Measurements from ENCODE around the gene SYTL3. TPM values are rescaled to one million over a fixed set of nuclear protein-coding genes. Genes with fewer than 3 reads are reported as not detected.
A peak's percentile ranks its signal among the peaks of the same experiment; 100 is the strongest.

The SYTL3 gene
- total and polyA plus RNA-seq, 10 of the 15 experiments (the other 5 are each of a cell fraction or from before 2014, with no cell fraction given): 3.3 to 12.1 (median 6.9) TPM

- Histone ChIP-seq H3K4me3 (no peak overlapping the region), H3K36me3 (ENCODE audit: control insufficient read depth in 2 of 2, insufficient read depth in 2 of 2, low read length in 1 of 2) (peaks cover 42 to 64% of the 10 kb centered on the region in 2 experiments), H3K4me1 (ENCODE audit: control insufficient read depth, insufficient read depth, low read length) (peaks cover 28% of the 10 kb centered on the region), H3K9me3 (replicated peaks; ENCODE audit: control insufficient read depth, insufficient read depth, low read length) (no peaks in the 10 kb centered on the region), H3K4me2 (ENCODE audit: control insufficient read depth, insufficient read depth) (no peak overlapping the region), H2AFZ (ENCODE audit: control insufficient read depth, low read depth, low read length) (no peak overlapping the region), H4K20me1 (ENCODE audit: control insufficient read depth, insufficient read depth) (no peaks in the 10 kb centered on the region; the same call in 1 of the 2 replicates), H3K27ac (ENCODE audit: control insufficient read depth, insufficient read depth) (no peak overlapping the region), H3K9ac (ENCODE audit: control insufficient read depth, insufficient read depth, low read length) (no peak overlapping the region), H3K27me3 (replicated peaks in 1 of 2; ENCODE audit: control insufficient read depth in 2 of 2, insufficient read depth in 2 of 2, low read length in 1 of 2) (no peaks in the 10 kb centered on the region), H3K79me2 (ENCODE audit: control insufficient read depth, insufficient read depth, low read length) (peaks cover 32% of the 10 kb centered on the region)
- in situ Hi-C loops (cut with MboI): loop anchor here (5.0 kb wide), 1 partner anchor 80 kb away; no protein-coding TSS in a partner anchor
- TF ChIP-seq POLR2A (IDR thresholded peaks at IDR 0.05; ENCODE audit: low read depth, low read length) (0 out of 2 replicates have a peak, but pooled peaks have one; percentile 25), MYC (IDR thresholded peaks at IDR 0.05; ENCODE audit: insufficient read depth, insufficient read length, insufficient replicate concordance, low read length, severe bottlenecking) (no peak)
- ATAC-seq: no peak
- ChIA-PET SMC1A (ENCODE audit: uncharacterized antibody, unreplicated experiment) (no interaction called here), CTCF (no interaction called here), POLR2A (no interaction called here), RAD21 (ENCODE audit: unreplicated experiment) (interaction anchor here (2.8 kb wide), 1 partner anchor 186 kb away, joined by 12 read pairs; no protein-coding TSS in a partner anchor)
- BruUV-seq (replicated peaks): no TSS peak
- intact Hi-C loops (cut with micrococcal nuclease; ENCODE audit: unreplicated experiment): no loop called here
- DNase-seq (ENCODE audit: low read depth, low spot score): no peak
- FAIRE-seq: no peak
- 91% methylated on average over 5 of the region's 6 CpGs for WGBS (ENCODE audit: insufficient coverage, insufficient replicate concordance, low lambda C conversion rate, missing lambda C conversion rate)
These were observed 137.5 kb downstream of the SYTL3 start for GRCh38 chr6:158787395-158787794.

- Histone ChIP-seq H3K4me3 (no peak overlapping the region), H3K27me3 (replicated peaks in 1 of 2; ENCODE audit: control insufficient read depth in 2 of 2, insufficient read depth in 2 of 2, low read length in 1 of 2) (no peaks in the 10 kb centered on the region), H3K4me2 (ENCODE audit: control insufficient read depth, insufficient read depth) (peak overlapping the region; percentile 38; the same call in 1 of the 2 replicates), H3K79me2 (ENCODE audit: control insufficient read depth, insufficient read depth, low read length) (peaks cover 48% of the 10 kb centered on the region), H3K36me3 (ENCODE audit: control insufficient read depth in 2 of 2, insufficient read depth in 2 of 2, low read length in 1 of 2) (peaks cover 27 to 48% of the 10 kb centered on the region in 2 experiments), H3K27ac (ENCODE audit: control insufficient read depth, insufficient read depth) (peak overlapping the region; percentile 15; the same call in 1 of the 2 replicates), H4K20me1 (ENCODE audit: control insufficient read depth, insufficient read depth) (no peaks in the 10 kb centered on the region; the same call in 1 of the 2 replicates), H3K9ac (ENCODE audit: control insufficient read depth, insufficient read depth, low read length) (no peak overlapping the region), H3K4me1 (ENCODE audit: control insufficient read depth, insufficient read depth, low read length) (peaks cover 44% of the 10 kb centered on the region), H3K9me3 (replicated peaks; ENCODE audit: control insufficient read depth, insufficient read depth, low read length) (no peaks in the 10 kb centered on the region), H2AFZ (ENCODE audit: control insufficient read depth, low read depth, low read length) (no peak overlapping the region)
- in situ Hi-C loops (cut with MboI) (loop anchor here (5.0 kb wide), 1 partner anchor 82 kb away; no protein-coding TSS in a partner anchor), intact Hi-C loops (cut with micrococcal nuclease; ENCODE audit: unreplicated experiment) (no loop called here)
- ChIA-PET SMC1A (ENCODE audit: uncharacterized antibody, unreplicated experiment) (interaction anchor here (0.6 to 2.9 kb wide), 16 partner anchors 9 to 577 kb away, joined by 3 to 11 read pairs (median 3); no protein-coding TSS in a partner anchor), POLR2A (interaction anchor here (0.9 to 1.4 kb wide), 2 partner anchors 9 to 80 kb away, joined by 4 to 6 read pairs; no protein-coding TSS in a partner anchor), RAD21 (ENCODE audit: unreplicated experiment) (interaction anchor here (0.6 to 2.8 kb wide), 9 partner anchors 8 to 345 kb away, joined by 3 to 12 read pairs (median 3); no protein-coding TSS in a partner anchor), CTCF (interaction anchor here (0.6 to 2.0 kb wide), 10 partner anchors 8 to 183 kb away, joined by 3 to 7 read pairs (median 4); no protein-coding TSS in a partner anchor)
- ATAC-seq (peak; percentile 32), DNase-seq (ENCODE audit: low read depth, low spot score) (no peak), FAIRE-seq (no peak)
- TF ChIP-seq CREB1 (IDR thresholded peaks at IDR 0.05; ENCODE audit: low read depth): 0 out of 2 replicates have a peak, but pooled peaks have one; percentile 29
- TF ChIP-seq MTA2 (IDR thresholded peaks at IDR 0.05; ENCODE audit: low read depth): no peak
- WGBS (ENCODE audit: insufficient coverage, insufficient replicate concordance, low lambda C conversion rate, missing lambda C conversion rate): 31% methylated on average over 11 of the region's 11 CpGs
- no TSS peak for BruUV-seq (replicated peaks)
These were observed 139.5 kb downstream of the SYTL3 start for GRCh38 chr6:158789115-158789917.

Data from GM12878 (cell line).